Activated CD4-positive, alpha-beta T cell treated with anti-CD3 and anti-CD28 coated beads, Interleukin-2, amount 50 U/mL, for 16 hours (primary cell): ENCODE data around the gene NGB.
"Not testable (repeated sequence)": the region's sequence is repeated elsewhere in the genome, so short reads cannot be mapped to it uniquely, and the experiment has no call there.

Experiments
- DNase-seq: peaks from one replicate; pipeline ENCODE4 v3.0.0-alpha.2; 2020

The NGB gene

GRCh38 chr14:77271113-77271710, at the start of gene NGB:
TSS of gene NGB (minus strand) at chr14:77271206. CDS start at chr14:77270937, 269 bp downstream.
- no peak for DNase-seq

- peak; percentile 93 for DNase-seq
These were observed 49.4 kb upstream of the NGB start, which contains the start of gene POMT2 for GRCh38 chr14:77320238-77320935. TSS of gene POMT2 (minus strand) at chr14:77320883. CDS start at chr14:77320681, 202 bp downstream.

- no peak for DNase-seq
These were observed 48.4 kb upstream of the NGB start for GRCh38 chr14:77319422-77319821.

GRCh38 chr14:77318756-77319155, 47.8 kb upstream of the NGB start:
- not testable (repeated sequence) for DNase-seq

GRCh38 chr14:77318006-77318553, 47.1 kb upstream of the NGB start:
- no peak for DNase-seq

GRCh38 chr14:77316872-77317301, 45.9 kb upstream of the NGB start:
- DNase-seq: no peak

- DNase-seq: no peak
These were observed 45.1 kb upstream of the NGB start for GRCh38 chr14:77316195-77316505.

- DNase-seq: no peak
These were observed 43.8 kb upstream of the NGB start for GRCh38 chr14:77314539-77315457.

- DNase-seq: no peak
These were observed 43.0 kb upstream of the NGB start for GRCh38 chr14:77314043-77314442.

GRCh38 chr14:77313371-77313770, 42.4 kb upstream of the NGB start:
- no peak for DNase-seq

- no peak for DNase-seq
These were observed 40.2 kb upstream of the NGB start for GRCh38 chr14:77311217-77311616.

- DNase-seq: no peak
These were observed 39.0 kb upstream of the NGB start for GRCh38 chr14:77310026-77310425.

GRCh38 chr14:77309131-77309530, 38.1 kb upstream of the NGB start:
- DNase-seq: no peak

GRCh38 chr14:77306851-77307496, 36.0 kb upstream of the NGB start:
- DNase-seq: peak; percentile 25

- DNase-seq: no peak
These were observed 35.4 kb upstream of the NGB start for GRCh38 chr14:77306416-77306815.

GRCh38 chr14:77305696-77306095, 34.7 kb upstream of the NGB start:
- DNase-seq: no peak

- DNase-seq: peak; percentile 93
These were observed 32.6 kb upstream of the NGB start for GRCh38 chr14:77303417-77304156.

- peak; percentile 95 for DNase-seq
These were observed 31.9 kb upstream of the NGB start for GRCh38 chr14:77302926-77303325.

GRCh38 chr14:77301103-77301502, 30.1 kb upstream of the NGB start:
- DNase-seq: peak; percentile 73

GRCh38 chr14:77299771-77300170, 28.8 kb upstream of the NGB start:
- DNase-seq: no peak

GRCh38 chr14:77296906-77297305, 25.9 kb upstream of the NGB start:
- no peak for DNase-seq

- no peak for DNase-seq
These were observed 25.1 kb upstream of the NGB start for GRCh38 chr14:77296155-77296554.
